Keratinocyte (primary cell): Measurements from ENCODE around the gene CHST7. TPM values are rescaled to one million over a fixed set of nuclear protein-coding genes. Genes with fewer than 3 reads are reported as not detected.

Experiments
- DNase-seq: peaks from one replicate; pipeline ENCODE4 v3.0.0-alpha.2; 2011; ENCODE audit warnings: low read depth, missing footprints, low spot score
- FAIRE-seq: peaks from 2 replicates; lab custom pipeline; 2011; peaks lifted over from hg19 to GRCh38; lab: Jason Lieb, UNC
- H2AFZ ChIP-seq: 2 replicates; pipeline ENCODE4 v1.6.0; 2012; ENCODE audit warnings: low read length, control low read depth, inconsistent platforms; ENCODE audit not compliant: control insufficient read depth
- H3K27ac ChIP-seq: 2 replicates; pipeline ENCODE4 v1.5.1; 2011; ENCODE audit warnings: low read length; ENCODE audit not compliant: control insufficient read depth, insufficient read depth
- H3K27me3 ChIP-seq: 3 replicates; pipeline ENCODE4 v1.6.0; 2011; ENCODE audit warnings: low read length; ENCODE audit not compliant: control insufficient read depth, insufficient read depth; ENCODE audit errors: extremely low read depth
- H3K36me3 ChIP-seq, 2 experiments: 2 replicates in 1 of 2; 3 replicates in 1 of 2; pipeline ENCODE4 v1.5.1; 2011; ENCODE audit warnings: low read length in 2 of 2, mild to moderate bottlenecking in 1 of 2; ENCODE audit not compliant: control insufficient read depth in 2 of 2, insufficient read depth in 2 of 2; ENCODE audit errors: extremely low read depth in 1 of 2
- H3K4me1 ChIP-seq: 3 replicates; pipeline ENCODE4 v1.5.1; 2011; ENCODE audit warnings: low read length; ENCODE audit not compliant: control insufficient read depth, insufficient read depth; ENCODE audit errors: extremely low read depth
- H3K4me2 ChIP-seq: 3 replicates; pipeline ENCODE4 v1.6.0; 2011; ENCODE audit warnings: low read depth, low read length; ENCODE audit not compliant: control insufficient read depth, insufficient read depth; ENCODE audit errors: extremely low read depth
- H3K4me3 ChIP-seq, 3 experiments: fragments of 200-600 bp in 1 of 3; sonication (generic) in 1 of 3; 2 replicates in 2 of 3; 3 replicates in 1 of 3; pipeline ENCODE4 v1.5.1; 2011 to 2016; ENCODE audit warnings: low read length in 3 of 3, mild to moderate bottlenecking in 3 of 3, control low read depth in 2 of 3, inconsistent platforms in 1 of 3, low read depth in 1 of 3, mixed read lengths in 1 of 3, mixed run types in 1 of 3, moderate library complexity in 1 of 3; ENCODE audit not compliant: control insufficient read depth in 2 of 3, insufficient read depth in 2 of 3; ENCODE audit errors: extremely low read depth in 1 of 3
- H3K79me2 ChIP-seq: 2 replicates; pipeline ENCODE4 v1.6.0; 2012; ENCODE audit warnings: low read length; ENCODE audit not compliant: control insufficient read depth, insufficient read depth
- H3K9ac ChIP-seq: 3 replicates; pipeline ENCODE4 v1.6.0; 2011; ENCODE audit warnings: low read length; ENCODE audit not compliant: control insufficient read depth, insufficient read depth; ENCODE audit errors: extremely low read depth
- H3K9me1 ChIP-seq: 3 replicates; pipeline ENCODE4 v1.6.0; 2011; ENCODE audit warnings: low read length; ENCODE audit not compliant: control insufficient read depth, insufficient read depth; ENCODE audit errors: extremely low read depth
- H3K9me3 ChIP-seq: 2 replicates; pipeline ENCODE4 v1.5.1; 2012; ENCODE audit warnings: low read depth, low read length; ENCODE audit not compliant: control insufficient read depth
- H4K20me1 ChIP-seq: 3 replicates; pipeline ENCODE4 v1.6.0; 2011; ENCODE audit warnings: low read length; ENCODE audit not compliant: control insufficient read depth, insufficient read depth; ENCODE audit errors: extremely low read depth
- CTCF ChIP-seq, 3 experiments: IDR thresholded peaks in 1 of 3; conservative IDR thresholded peaks in 1 of 3; optimal IDR thresholded peaks in 1 of 3; 2 replicates in 2 of 3; 3 replicates in 1 of 3; pipeline versions ENCODE3 to v1.5.1; 2011; ENCODE audit warnings: low read length in 3 of 3, mild to moderate bottlenecking in 3 of 3, moderate library complexity in 2 of 3, control low read depth in 1 of 3, inconsistent platforms in 1 of 3; ENCODE audit not compliant: insufficient read depth in 2 of 3; ENCODE audit errors: extremely low read depth in 1 of 3
- EZH2 ChIP-seq: IDR thresholded peaks from one replicate; pipeline ENCODE4 v1.6.1; 2012; ENCODE audit warnings: inconsistent platforms, mild to moderate bottlenecking, low read length, moderate library complexity
- dilution Hi-C: fragments of 300-500 bp; cut with MboI; formaldehyde crosslinking; loops from one replicate; pipeline ENCODE4 v1.7.0; 2020; ENCODE audit warnings: low sequenced_read_pairs; ENCODE audit not compliant: extremely low pct_ligation_motif_present
- polyA plus RNA-seq, 5 experiments: library from polyadenylated mRNA; depleted of rRNA in 3 of 5; stranded (reverse) in 3 of 5; stranded (forward) in 1 of 5; unstranded in 1 of 5; fragments of >200 nt; gene quantifications; 1 replicate in 1 of 5; 2 replicates in 3 of 5; 3 replicates in 1 of 5; pipeline versions ENCODE4 v1.2.1 to v1.2.3, GENCODE V29; 2011 to 2012; ENCODE audit warnings: missing spikeins in 2 of 5, low read depth in 1 of 5, low replicate concordance in 1 of 5

Gene CHST7
- polyA plus RNA-seq, 1 donor (not counting 4 experiments of a cell fraction or from before 2014, with no cell fraction given): 0.39 TPM

GRCh38 chrX:46587753-46588171 is 14.2 kb downstream of the CHST7 start:
- dilution Hi-C loops: no loop called here
- TF ChIP-seq EZH2 (no peak), CTCF (optimal IDR thresholded peaks at IDR 0.05 in 1 of 3, IDR thresholded peaks at IDR 0.05 in 1 of 3, conservative IDR thresholded peaks at IDR 0.05 in 1 of 3; ENCODE audit: extremely low read depth in 1 of 3, insufficient read depth in 2 of 3, low read length in 3 of 3) (no peak)
- H4K20me1 ChIP-seq: no peaks in the 10 kb centered on the region
- H3K4me3 ChIP-seq: no peak overlapping the region
- no peaks in the 10 kb centered on the region for H3K9me3 ChIP-seq
- peak overlapping the region; percentile 54 for H3K4me2 ChIP-seq
- peak overlapping the region; percentile 26 for H3K27ac ChIP-seq
- no peaks in the 10 kb centered on the region for H3K9me1 ChIP-seq
- no peaks in the 10 kb centered on the region for H3K27me3 ChIP-seq
- FAIRE-seq (no peak), DNase-seq (no peak)
- H3K4me1 ChIP-seq: peaks cover 26% of the 10 kb centered on the region
- no peak overlapping the region for H3K9ac ChIP-seq
- no peaks in the 10 kb centered on the region for H3K79me2 ChIP-seq
- H2AFZ ChIP-seq: peak overlapping the region; percentile 12
- no peaks in the 10 kb centered on the region for H3K36me3 ChIP-seq

- Histone ChIP-seq H3K4me1 (peaks cover 23% of the 10 kb centered on the region), H3K36me3 (no peaks in the 10 kb centered on the region), H3K27ac (no peak overlapping the region), H4K20me1 (no peaks in the 10 kb centered on the region), H3K9ac (no peak overlapping the region), H2AFZ (peak overlapping the region; percentile 12), H3K27me3 (no peaks in the 10 kb centered on the region), H3K79me2 (no peaks in the 10 kb centered on the region), H3K9me3 (no peaks in the 10 kb centered on the region), H3K9me1 (no peaks in the 10 kb centered on the region), H3K4me2 (peak overlapping the region; percentile 54), H3K4me3 (no peak overlapping the region)
- FAIRE-seq (no peak), DNase-seq (no peak)
- no peak for TF ChIP-seq EZH2
- dilution Hi-C loops: no loop called here
These were observed 14.7 kb downstream of the CHST7 start for GRCh38 chrX:46588263-46588662.
